Ovary (tissue), 9 donors: ENCODE results near the gene TAPBP. TPM values are rescaled to one million over a fixed set of nuclear protein-coding genes. Genes with fewer than 3 reads are reported as not detected.
A peak's percentile ranks its signal among the peaks of the same experiment; 100 is the strongest.

Experiments
- DNase-seq, 5 donors: peaks; one replicate each; pipeline ENCODE4 v3.0.0-alpha.2; 2019 to 2020
- H3K27ac ChIP-seq, 2 donors: fragments of 200-600 bp; one replicate each; pipeline versions ENCODE4 v1.5.1 to v1.8.0; 2019 to 2022
- H3K27me3 ChIP-seq: fragments of 200-600 bp; one replicate; pipeline ENCODE4 v1.8.0; 2022
- H3K36me3 ChIP-seq: fragments of 200-600 bp; sonication (generic); one replicate; pipeline ENCODE4 v1.5.1; 2019
- H3K4me1 ChIP-seq: one replicate; pipeline ENCODE4 v1.8.1; 2013; ENCODE audit warnings: mild to moderate bottlenecking, moderate library complexity; ENCODE audit not compliant: insufficient read depth
- H3K4me3 ChIP-seq: fragments of 200-600 bp; sonication (generic); one replicate; pipeline ENCODE4 v1.5.1; 2017
- H3K9me3 ChIP-seq, 2 donors: fragments of 200-600 bp in 1 of 2; sonication (generic) in 1 of 2; one replicate each; pipeline versions ENCODE4 v1.5.1 to v1.8.1; 2013 to 2019; ENCODE audit warnings: mild to moderate bottlenecking in 1 of 2, moderate library complexity in 1 of 2
- EP300 ChIP-seq: sonication (generic); formaldehyde crosslinking; IDR thresholded peaks from one replicate; pipeline ENCODE4 v1.6.1; 2017; ENCODE audit warnings: antibody characterized with exemption
- POLR2A ChIP-seq: fragments of 450-650 bp; IDR thresholded peaks from one replicate; pipeline ENCODE4 v1.6.1; 2017; ENCODE audit warnings: antibody characterized with exemption, mild to moderate bottlenecking, moderate library complexity
- WGBS, 3 donors: extraction: QIAGEN DNeasy Blood & Tissue Kit in 1 of 3; methylation state at CpG; one replicate each; pipeline versions ENCODE4 v1.1.5 to v1.1.7; 2013 to 2017; 5-methylcytosine and 5-hydroxymethylcytosine counted together
- intact Hi-C, 4 donors: fragments of 100-400 bp; cut with DNase I; formaldehyde crosslinking; loops; one replicate each; pipeline versions ENCODE4 v1.11.0 to v1.15.1; 2022 to 2023
- polyA plus RNA-seq, 2 donors: library from polyadenylated mRNA; stranded (reverse); fragments of 200-250 nt in 1 of 2; fragments of 350-450 nt in 1 of 2; fragmentation: Illumina TruSeq in 1 of 2; extraction: RNeasy Lipid Tissue Mini Kit (QIAGEN cat#74804) in 1 of 2; gene quantifications; one replicate each; pipeline ENCODE4 v1.2.3, GENCODE V29; 2013 to 2014
- total RNA-seq, 7 donors: library from RNA; depleted of rRNA in 2 of 7; stranded (reverse); fragments of >200 nt in 2 of 7; fragmentation: NEBNext Ultra II Directional in 3 of 7; extraction: Animal tissue kit (Norgen Biotek cat#: 25700) in 3 of 7; gene quantifications; one replicate each; pipeline versions ENCODE4 v1.1.0 to v1.2.4, GENCODE V29; 2016 to 2023
- TF ChIP-seq, protein P1 (sequence below), 3 donors: fragments of 450-650 bp in 2 of 3; fragments of 200-600 bp in 1 of 3; IDR thresholded peaks; one replicate each; pipeline versions ENCODE4 v1.5.1 to v1.8.0; 2016 to 2022; ENCODE audit warnings: antibody characterized with exemption in 3 of 3, mild to moderate bottlenecking in 1 of 3
- donor health status: DM: no; HTN: no; CAD: no; lungs with moderate emphysema.
- donor health status: DM: no; HTN: no; CAD: no.
- donor health status: Bipolar disorder and iron deficiency.
- donor health status: DM: yes; HTN: yes; CAD: no.
- donor health status: DM: no; HTN: no; CAD: no.
- donor health status: DM: yes; HTN: yes; CAD: no.

Gene TAPBP
- total and polyA plus RNA-seq, 9 donors: 24.4 to 121 (median 60.9) TPM

DNA sequence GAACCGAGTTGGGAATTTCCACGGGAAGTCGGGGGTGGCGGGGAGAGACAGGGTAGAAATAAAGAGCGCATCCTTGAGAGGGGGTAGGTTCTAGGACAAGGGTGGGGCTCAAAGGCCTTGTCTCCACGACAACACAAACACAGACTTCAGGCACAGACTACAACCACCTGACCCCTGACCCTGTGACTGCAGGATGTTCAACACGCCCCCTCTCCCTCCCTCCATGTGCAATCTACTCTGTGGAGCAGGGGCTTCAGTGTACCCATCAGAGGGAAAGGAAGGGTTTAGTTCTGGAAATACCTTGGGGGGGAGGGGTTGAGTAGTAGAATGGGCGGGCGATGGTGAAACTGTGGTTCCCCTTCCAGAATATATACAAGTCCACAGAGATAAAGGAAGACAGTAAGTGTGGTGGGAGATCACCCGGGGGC lies 651 bp upstream of the TAPBP start:
- no peaks in the 10 kb centered on the region for H3K9me3 ChIP-seq
- H3K36me3 ChIP-seq: no peaks in the 10 kb centered on the region
- no peaks in the 10 kb centered on the region for H3K27me3 ChIP-seq
- peak overlapping the region; percentile 93 to 96 for H3K27ac ChIP-seq
- TF ChIP-seq, protein P1, sequence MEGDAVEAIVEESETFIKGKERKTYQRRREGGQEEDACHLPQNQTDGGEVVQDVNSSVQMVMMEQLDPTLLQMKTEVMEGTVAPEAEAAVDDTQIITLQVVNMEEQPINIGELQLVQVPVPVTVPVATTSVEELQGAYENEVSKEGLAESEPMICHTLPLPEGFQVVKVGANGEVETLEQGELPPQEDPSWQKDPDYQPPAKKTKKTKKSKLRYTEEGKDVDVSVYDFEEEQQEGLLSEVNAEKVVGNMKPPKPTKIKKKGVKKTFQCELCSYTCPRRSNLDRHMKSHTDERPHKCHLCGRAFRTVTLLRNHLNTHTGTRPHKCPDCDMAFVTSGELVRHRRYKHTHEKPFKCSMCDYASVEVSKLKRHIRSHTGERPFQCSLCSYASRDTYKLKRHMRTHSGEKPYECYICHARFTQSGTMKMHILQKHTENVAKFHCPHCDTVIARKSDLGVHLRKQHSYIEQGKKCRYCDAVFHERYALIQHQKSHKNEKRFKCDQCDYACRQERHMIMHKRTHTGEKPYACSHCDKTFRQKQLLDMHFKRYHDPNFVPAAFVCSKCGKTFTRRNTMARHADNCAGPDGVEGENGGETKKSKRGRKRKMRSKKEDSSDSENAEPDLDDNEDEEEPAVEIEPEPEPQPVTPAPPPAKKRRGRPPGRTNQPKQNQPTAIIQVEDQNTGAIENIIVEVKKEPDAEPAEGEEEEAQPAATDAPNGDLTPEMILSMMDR (IDR thresholded peaks at IDR 0.05): no peak
- TF ChIP-seq POLR2A: peak; percentile 34
- TF ChIP-seq EP300: no peak
- WGBS, 3 donors: 0 to 1% (median 1%) methylated on average over 10 of the region's 10 CpGs
- intact Hi-C loops: loop anchor here in 2 of 4 donors (10.0 kb wide), 2 partner anchors 100 to 110 kb away; partner anchors contain the start of genes CUTA (in 1 of the 2), PHF1 (in 1 of the 2) and SYNGAP1 (in 1 of the 2)
- peak overlapping the region; percentile 64 for H3K4me3 ChIP-seq
- peak in 4 of 5 donors; percentile 67 to 85 (median 68) for DNase-seq
- H3K4me1 ChIP-seq: peaks cover 8% of the 10 kb centered on the region

DNA sequence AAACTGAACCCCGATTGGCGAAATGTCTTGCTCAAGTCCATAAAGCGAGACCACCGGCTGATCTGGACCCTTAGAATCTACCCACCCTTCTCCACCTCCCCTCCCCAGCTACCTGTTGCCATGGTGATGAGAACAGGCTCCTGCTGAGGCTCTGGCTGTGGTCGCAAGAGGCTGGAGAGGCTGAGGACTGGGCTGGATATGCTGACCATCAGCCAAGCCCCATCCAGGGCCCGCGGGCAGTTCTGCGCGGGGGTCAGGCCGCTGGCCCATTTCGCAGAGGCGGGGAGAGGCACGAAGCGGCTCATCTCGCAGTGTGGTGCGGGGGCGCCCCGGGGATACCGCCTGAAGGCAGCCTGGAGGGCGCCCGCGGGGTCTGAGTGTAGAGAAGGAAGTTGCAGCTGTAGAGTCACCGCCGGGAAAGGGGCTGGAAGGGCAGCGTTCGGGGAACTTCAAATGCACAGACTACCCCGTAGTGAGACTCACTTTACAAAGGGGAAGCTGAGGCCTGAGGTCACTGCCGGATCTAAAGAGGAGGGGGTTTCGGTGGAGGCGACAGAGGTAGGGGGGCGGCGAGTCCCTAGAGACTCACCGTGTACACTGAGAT lies 671 bp downstream of the TAPBP start:
- intact Hi-C loops: loop anchor here in 2 of 4 donors (10.0 kb wide), 2 partner anchors 102 to 112 kb away; partner anchors contain the start of genes CUTA (in 1 of the 2), PHF1 (in 1 of the 2) and SYNGAP1 (in 1 of the 2)
- Histone ChIP-seq H3K4me3 (peak overlapping the region; percentile 64), H3K27ac (peak overlapping the region; percentile 93 to 96), H3K9me3 (no peaks in the 10 kb centered on the region), H3K4me1 (peaks cover 8% of the 10 kb centered on the region), H3K27me3 (no peaks in the 10 kb centered on the region), H3K36me3 (no peaks in the 10 kb centered on the region)
- 1% methylated on average over 27 to 33 of the region's 33 CpGs for WGBS, 3 donors
- TF ChIP-seq EP300: no peak
- TF ChIP-seq, protein P1 (IDR thresholded peaks at IDR 0.05): no peak
- TF ChIP-seq POLR2A: no peak
- DNase-seq: peak in 4 of 5 donors; percentile 40 to 70 (median 60)

DNA sequence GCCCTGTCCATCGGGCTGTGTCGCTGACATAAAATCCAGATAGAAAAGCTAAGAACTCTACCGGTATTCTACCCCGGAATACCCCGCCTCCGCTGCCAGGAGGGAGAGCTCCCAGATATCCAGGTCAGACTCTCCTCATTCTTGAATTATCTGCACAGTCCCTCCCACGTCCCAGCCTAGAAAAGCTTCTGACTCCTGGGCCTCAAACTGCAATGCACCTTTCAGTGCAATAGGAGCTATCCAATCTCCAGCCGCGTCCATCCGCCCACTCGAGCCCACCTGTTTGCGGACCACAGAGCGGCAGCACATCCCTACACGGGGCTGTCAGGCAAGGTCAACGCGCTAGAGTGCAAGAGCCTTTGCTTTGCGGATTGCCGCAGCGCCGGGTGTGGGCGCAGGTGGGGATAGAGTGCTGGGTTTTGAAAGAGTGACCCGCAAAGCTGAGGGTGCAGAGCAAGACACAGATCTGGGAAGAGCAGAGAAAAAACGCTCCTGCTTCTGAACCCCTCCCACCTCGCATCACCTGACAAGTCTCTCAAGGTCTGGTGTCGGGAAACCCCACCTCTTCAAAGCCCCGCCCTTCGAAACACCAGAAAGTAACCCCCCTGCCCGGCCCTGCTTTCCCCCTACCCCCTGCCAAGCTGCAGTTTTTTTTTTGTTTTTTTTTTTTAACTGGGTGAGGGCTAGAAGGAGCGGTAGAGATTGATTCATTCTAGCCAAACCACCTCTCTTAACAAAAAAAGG lies 1.3 kb downstream of the TAPBP start:
- TF ChIP-seq, protein P1 (IDR thresholded peaks at IDR 0.05): no peak
- no peak for TF ChIP-seq POLR2A
- TF ChIP-seq EP300: no peak
- DNase-seq: peak; percentile 66 to 78 (median 71)
- Histone ChIP-seq H3K4me3 (peak overlapping the region; percentile 64), H3K4me1 (peaks cover 8% of the 10 kb centered on the region), H3K27me3 (no peaks in the 10 kb centered on the region), H3K9me3 (no peaks in the 10 kb centered on the region), H3K27ac (peak overlapping the region; percentile 93 to 96), H3K36me3 (no peaks in the 10 kb centered on the region)
- 2 to 3% (median 2%) methylated on average over 28 to 29 of the region's 29 CpGs for WGBS, 3 donors
- intact Hi-C loops: loop anchor here in 2 of 4 donors (10.0 kb wide), 2 partner anchors 102 to 112 kb away; partner anchors contain the start of genes CUTA (in 1 of the 2), PHF1 (in 1 of the 2) and SYNGAP1 (in 1 of the 2)

DNA sequence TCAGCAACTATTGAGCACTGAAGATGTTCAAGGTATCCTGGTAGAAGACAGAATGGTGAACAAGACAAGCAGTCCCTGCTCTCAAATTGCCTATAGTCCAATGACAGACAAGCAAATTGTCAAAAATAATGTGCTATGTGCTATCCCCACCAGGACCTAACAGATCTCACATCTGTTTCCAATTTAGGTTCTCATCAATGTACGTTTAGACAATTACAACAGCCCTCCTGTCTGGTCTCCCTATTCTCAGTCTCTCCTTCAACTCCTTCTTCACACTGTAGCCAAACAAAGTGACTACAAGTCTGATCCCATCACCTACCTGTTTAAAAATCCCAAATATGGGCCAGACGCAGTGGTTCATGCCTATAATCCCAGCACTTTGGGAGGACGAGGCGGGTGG lies 7.5 kb downstream of the TAPBP start:
- Histone ChIP-seq H3K27ac (no peak overlapping the region), H3K4me3 (no peak overlapping the region), H3K27me3 (no peaks in the 10 kb centered on the region), H3K4me1 (no peaks in the 10 kb centered on the region), H3K9me3 (no peaks in the 10 kb centered on the region), H3K36me3 (no peaks in the 10 kb centered on the region)
- WGBS, 3 donors: 76 to 84% (median 78%) methylated on average over 4 of the region's 4 CpGs
- intact Hi-C loops: no loop called here
- no peak for DNase-seq
- TF ChIP-seq, protein P1 (IDR thresholded peaks at IDR 0.05): no peak
